BJ (cell line): Measurements from ENCODE around the gene KRTAP10-11. TPM values are rescaled to one million over a fixed set of nuclear protein-coding genes. Genes with fewer than 3 reads are reported as not detected.
"Not testable (repeated sequence)": the region's sequence is repeated elsewhere in the genome, so short reads cannot be mapped to it uniquely, and the experiment has no call there.

Experiments used
- CTCF ChIA-PET: fragments of 350-600 bp; formaldehyde crosslinking; extraction: SDS; loops from one replicate; lab custom pipeline; 2021; ENCODE audit warnings: antibody characterized with exemption, inconsistent platforms; lab: Yijun Ruan, JAX
- POLR2A ChIA-PET: fragments of 300-600 bp; sonication (Branson Sonifier 250); formaldehyde crosslinking; extraction: SDS; loops from one replicate; lab custom pipeline; 2021; ENCODE audit warnings: antibody characterized with exemption; lab: Charles Lee
- DNase-seq: peaks from one replicate; pipeline ENCODE4 v3.0.0-alpha.2; 2011; ENCODE audit warnings: low read depth
- H3K27me3 ChIP-seq: 2 replicates; pipeline ENCODE4 v1.6.0; 2011; ENCODE audit warnings: low read length; ENCODE audit not compliant: control insufficient read depth, insufficient read depth
- H3K36me3 ChIP-seq: 2 replicates; pipeline ENCODE4 v1.5.1; 2011; ENCODE audit warnings: low read length; ENCODE audit not compliant: control insufficient read depth, insufficient read depth
- H3K4me3 ChIP-seq: 2 replicates; pipeline ENCODE4 v1.5.1; 2011; ENCODE audit warnings: low read depth, mild to moderate bottlenecking, control low read depth, low read length
- CTCF ChIP-seq: IDR thresholded peaks from 2 replicates; pipeline ENCODE4 v1.5.1; 2011; ENCODE audit warnings: low read depth, mild to moderate bottlenecking, control low read depth, inconsistent platforms, low read length, moderate library complexity; ENCODE audit not compliant: insufficient read depth
- polyA plus RNA-seq: library from polyadenylated mRNA; depleted of rRNA; stranded (reverse); fragments of >200 nt; gene quantifications from 2 replicates; pipeline ENCODE4 v1.2.3, GENCODE V29; 2011

KRTAP10-11 gene
- polyA plus RNA-seq, 1 experiment: not detected

DNA sequence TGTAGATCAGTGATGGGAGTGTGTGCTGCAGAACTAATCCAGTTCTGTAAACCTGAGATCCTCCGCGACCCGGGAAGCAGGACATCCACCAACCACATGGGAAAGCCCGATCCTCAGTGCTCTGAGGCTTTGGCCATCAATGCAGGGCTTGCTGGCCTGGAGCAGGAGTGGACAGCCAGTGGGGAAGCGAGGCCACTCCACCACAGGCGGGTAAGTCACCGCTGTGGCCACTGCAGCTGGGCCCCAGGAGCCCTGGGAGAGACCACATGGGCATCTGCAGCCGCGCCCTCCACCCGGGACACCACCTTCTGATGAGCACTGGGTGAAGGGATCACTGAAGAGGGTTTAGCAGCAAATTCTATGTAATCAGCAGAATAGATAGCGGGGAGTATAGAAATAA lies 34.9 kb downstream of the KRTAP10-11 start:
- peaks cover 2% of the 10 kb centered on the region; the same call in 1 of the 2 replicates for H3K27me3 ChIP-seq
- TF ChIP-seq CTCF: no peak
- no peaks in the 10 kb centered on the region for H3K36me3 ChIP-seq
- POLR2A ChIA-PET: no interaction called here
- CTCF ChIA-PET: no interaction called here
- DNase-seq: no peak
- no peak overlapping the region for H3K4me3 ChIP-seq

DNA sequence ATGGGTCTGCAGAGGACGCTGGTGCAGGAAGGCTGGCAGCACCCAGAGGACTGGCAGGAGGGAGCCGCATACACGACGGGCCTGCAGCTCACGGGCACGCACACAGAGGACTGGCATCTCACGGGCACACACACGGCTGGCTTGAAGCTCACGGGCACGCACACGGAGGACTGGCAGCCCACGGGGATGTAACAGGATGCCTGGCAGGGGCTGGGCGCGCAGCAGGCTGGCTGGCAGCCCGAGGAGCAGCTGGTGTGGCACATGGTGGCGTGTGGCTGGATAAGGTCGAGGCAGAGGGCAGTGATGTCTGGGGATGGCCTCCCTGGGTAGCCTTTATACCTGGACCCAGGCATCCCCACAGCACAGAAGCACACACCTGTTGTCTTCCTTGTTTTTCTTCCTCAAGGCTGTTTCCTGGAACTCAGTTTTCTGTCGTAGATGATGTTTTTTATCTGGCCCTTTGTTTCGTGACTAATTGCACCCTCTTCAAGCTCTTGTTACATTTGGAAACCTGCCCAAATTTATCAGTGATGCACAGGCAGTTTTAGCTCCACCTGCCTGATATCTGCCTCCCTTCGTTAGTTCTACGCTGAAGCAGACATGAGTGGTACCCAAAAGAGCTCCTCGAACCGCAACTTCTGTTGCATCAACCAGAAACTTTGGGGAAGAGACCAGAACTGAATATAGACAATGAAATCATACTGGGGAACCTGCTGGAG lies 35.8 kb downstream of the KRTAP10-11 start, which contains the start of gene KRTAP12-1:
Gene KRTAP12-1 (minus strand): TSS at position 303 of the 719 bp plus-strand sequence. CDS start 40 bp downstream, at position 263.
- DNase-seq: no peak
- ChIA-PET CTCF (no interaction called here), POLR2A (no interaction called here)
- TF ChIP-seq CTCF: no peak
- Histone ChIP-seq H3K36me3 (no peaks in the 10 kb centered on the region), H3K4me3 (no peak within 1 kb of the TSS), H3K27me3 (peaks cover 3% of the 10 kb centered on the region)

DNA sequence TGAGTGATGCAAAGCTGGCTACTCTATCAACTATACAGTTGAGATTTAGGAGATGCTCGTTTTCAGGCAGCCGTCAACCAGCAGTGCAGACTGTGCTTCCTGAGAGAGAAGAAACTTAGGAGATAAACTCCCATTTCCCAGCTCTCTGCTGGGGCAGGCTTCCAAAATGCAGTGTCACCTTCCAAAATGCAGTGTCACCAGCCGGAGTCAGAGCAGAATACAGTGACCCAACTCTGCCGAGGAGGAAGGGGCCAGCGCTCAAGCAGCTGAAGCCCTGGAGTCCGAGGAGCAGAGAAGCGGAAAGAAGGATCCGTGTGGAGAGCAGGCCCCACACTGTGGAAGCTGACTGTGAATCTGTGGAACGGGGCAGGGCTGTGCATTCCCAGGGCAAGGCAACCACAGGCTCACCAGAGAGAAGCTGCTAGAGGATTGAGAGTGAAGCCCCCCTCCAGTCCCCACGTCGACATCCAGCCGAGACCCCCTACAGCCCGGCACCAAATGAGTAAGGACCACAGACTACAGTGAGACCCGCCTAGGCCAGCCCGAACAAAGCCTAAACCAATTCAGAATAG lies 36.5 kb downstream of the KRTAP10-11 start:
- H3K27me3 ChIP-seq: peaks cover 7% of the 10 kb centered on the region
- CTCF ChIA-PET: interaction anchor here (1.1 kb wide), 1 partner anchor 18 kb away, joined by 3 read pairs; no protein-coding TSS in a partner anchor
- no peak overlapping the region for H3K4me3 ChIP-seq
- DNase-seq: no peak
- POLR2A ChIA-PET: no interaction called here
- H3K36me3 ChIP-seq: no peaks in the 10 kb centered on the region
- no peak for TF ChIP-seq CTCF

GRCh38 chr21:44684077-44684476 lies 37.9 kb downstream of the KRTAP10-11 start:
- H3K36me3 ChIP-seq: no peaks in the 10 kb centered on the region
- no peak overlapping the region for H3K4me3 ChIP-seq
- TF ChIP-seq CTCF: no peak
- DNase-seq: no peak
- CTCF ChIA-PET: interaction anchor here (1.1 kb wide), 1 partner anchor 20 kb away, joined by 3 read pairs; no protein-coding TSS in a partner anchor
- H3K27me3 ChIP-seq: peaks cover 8% of the 10 kb centered on the region
- POLR2A ChIA-PET: no interaction called here

- Histone ChIP-seq H3K4me3 (no peak overlapping the region), H3K27me3 (peaks cover 8% of the 10 kb centered on the region), H3K36me3 (no peaks in the 10 kb centered on the region)
- CTCF ChIA-PET: no interaction called here
- no peak for TF ChIP-seq CTCF
- no peak for DNase-seq
- POLR2A ChIA-PET: no interaction called here
These were observed 38.3 kb downstream of the KRTAP10-11 start for GRCh38 chr21:44684483-44684882.

- POLR2A ChIA-PET, H3K4me3 ChIP-seq, CTCF ChIA-PET, DNase-seq, H3K27me3 ChIP-seq, H3K36me3 ChIP-seq: not testable (repeated sequence)
These were observed 38.8 kb downstream of the KRTAP10-11 start for GRCh38 chr21:44685050-44685449.
